Peyer's patch (tissue), 4 donors: Measurements from ENCODE around the gene TDP1.
"Not testable (repeated sequence)": the region's sequence is repeated elsewhere in the genome, so short reads cannot be mapped to it uniquely, and the experiment has no call there.

ENCODE experiments used
- POLR2A ChIP-seq, 2 donors: fragments of 450-650 bp; IDR thresholded peaks; one replicate each; pipeline ENCODE4 v1.5.1; 2017; ENCODE audit warnings: antibody characterized with exemption in 2 of 2, mild to moderate bottlenecking in 2 of 2, moderate library complexity in 2 of 2
- TF ChIP-seq, protein P1 (sequence below), 6 experiments: fragments of 450-650 bp in 4 of 6; fragments of 200-600 bp in 2 of 6; sonication (generic) in 1 of 6; IDR thresholded peaks; one replicate each; pipeline ENCODE4 v1.5.1; 2017 to 2019; ENCODE audit warnings: antibody characterized with exemption in 6 of 6, mild to moderate bottlenecking in 3 of 6, moderate library complexity in 1 of 6

DNA sequence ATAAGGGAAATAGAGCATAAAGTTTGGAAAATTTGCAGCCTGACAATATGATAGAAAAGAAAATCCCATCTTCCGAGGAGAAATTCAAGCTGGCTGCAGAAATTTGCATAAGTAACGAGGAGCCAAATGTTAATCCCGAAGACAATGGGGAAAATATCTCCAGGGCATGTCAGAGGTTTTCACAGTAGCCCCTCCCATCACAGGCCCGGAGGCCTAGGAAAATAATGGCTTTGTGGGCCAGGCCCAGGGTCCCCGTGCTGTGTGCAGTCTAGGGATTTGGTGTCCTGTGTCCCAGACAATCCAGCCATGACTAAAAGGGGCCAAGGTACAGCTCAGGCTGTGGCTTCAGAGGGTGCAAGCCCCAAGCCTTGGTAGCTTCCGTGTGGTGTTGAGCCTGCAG, 133.8 kb downstream of the TDP1 start:
- TF ChIP-seq, protein P1, sequence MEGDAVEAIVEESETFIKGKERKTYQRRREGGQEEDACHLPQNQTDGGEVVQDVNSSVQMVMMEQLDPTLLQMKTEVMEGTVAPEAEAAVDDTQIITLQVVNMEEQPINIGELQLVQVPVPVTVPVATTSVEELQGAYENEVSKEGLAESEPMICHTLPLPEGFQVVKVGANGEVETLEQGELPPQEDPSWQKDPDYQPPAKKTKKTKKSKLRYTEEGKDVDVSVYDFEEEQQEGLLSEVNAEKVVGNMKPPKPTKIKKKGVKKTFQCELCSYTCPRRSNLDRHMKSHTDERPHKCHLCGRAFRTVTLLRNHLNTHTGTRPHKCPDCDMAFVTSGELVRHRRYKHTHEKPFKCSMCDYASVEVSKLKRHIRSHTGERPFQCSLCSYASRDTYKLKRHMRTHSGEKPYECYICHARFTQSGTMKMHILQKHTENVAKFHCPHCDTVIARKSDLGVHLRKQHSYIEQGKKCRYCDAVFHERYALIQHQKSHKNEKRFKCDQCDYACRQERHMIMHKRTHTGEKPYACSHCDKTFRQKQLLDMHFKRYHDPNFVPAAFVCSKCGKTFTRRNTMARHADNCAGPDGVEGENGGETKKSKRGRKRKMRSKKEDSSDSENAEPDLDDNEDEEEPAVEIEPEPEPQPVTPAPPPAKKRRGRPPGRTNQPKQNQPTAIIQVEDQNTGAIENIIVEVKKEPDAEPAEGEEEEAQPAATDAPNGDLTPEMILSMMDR (IDR thresholded peaks at IDR 0.05): not testable (repeated sequence)
- not testable (repeated sequence) for TF ChIP-seq POLR2A (IDR thresholded peaks at IDR 0.05)
